IgD-negative memory B cell (primary cell): ENCODE measurements around the gene GSDMA. TPM values are rescaled to one million over a fixed set of nuclear protein-coding genes. Genes with fewer than 3 reads are reported as not detected.
A peak's percentile ranks its signal among the peaks of the same experiment; 100 is the strongest.
"Not testable (repeated sequence)": the region's sequence is repeated elsewhere in the genome, so short reads cannot be mapped to it uniquely, and the experiment has no call there.

Experiments
- H3K27ac Mint-ChIP-seq, 3 donors: one replicate each; pipeline ENCODE4 v1.8.0; 2020 to 2022; ENCODE audit warnings: mild to moderate bottlenecking in 3 of 3, mixed read lengths in 3 of 3, moderate library complexity in 1 of 3
- H3K27me3 Mint-ChIP-seq: one replicate; pipeline ENCODE4 v1.8.0; 2021; ENCODE audit warnings: mixed read lengths
- H3K36me3 Mint-ChIP-seq: one replicate; pipeline ENCODE4 v1.8.0; 2020; ENCODE audit warnings: mild to moderate bottlenecking, mixed read lengths
- H3K4me1 Mint-ChIP-seq, 3 donors: one replicate each; pipeline ENCODE4 v1.8.0; 2020 to 2022; ENCODE audit warnings: mixed read lengths in 3 of 3, mild to moderate bottlenecking in 1 of 3
- H3K4me3 Mint-ChIP-seq, 4 donors: one replicate each; pipeline ENCODE4 v1.8.0; 2020 to 2022; ENCODE audit warnings: mild to moderate bottlenecking in 4 of 4, mixed read lengths in 4 of 4, moderate library complexity in 3 of 4
- H3K9me3 Mint-ChIP-seq, 3 donors: one replicate each; pipeline ENCODE4 v1.8.0; 2020 to 2021; ENCODE audit warnings: mixed read lengths in 3 of 3, mild to moderate bottlenecking in 1 of 3
- polyA plus RNA-seq: library from polyadenylated mRNA; unstranded; fragments of 300-500 nt; fragmentation: Illumina TruSeq; gene quantifications from one replicate; pipeline ENCODE4 v1.2.3, GENCODE V29; 2021

The GSDMA gene
- polyA plus RNA-seq, 1 donor from 2014 or later = 0.19 TPM

DNA sequence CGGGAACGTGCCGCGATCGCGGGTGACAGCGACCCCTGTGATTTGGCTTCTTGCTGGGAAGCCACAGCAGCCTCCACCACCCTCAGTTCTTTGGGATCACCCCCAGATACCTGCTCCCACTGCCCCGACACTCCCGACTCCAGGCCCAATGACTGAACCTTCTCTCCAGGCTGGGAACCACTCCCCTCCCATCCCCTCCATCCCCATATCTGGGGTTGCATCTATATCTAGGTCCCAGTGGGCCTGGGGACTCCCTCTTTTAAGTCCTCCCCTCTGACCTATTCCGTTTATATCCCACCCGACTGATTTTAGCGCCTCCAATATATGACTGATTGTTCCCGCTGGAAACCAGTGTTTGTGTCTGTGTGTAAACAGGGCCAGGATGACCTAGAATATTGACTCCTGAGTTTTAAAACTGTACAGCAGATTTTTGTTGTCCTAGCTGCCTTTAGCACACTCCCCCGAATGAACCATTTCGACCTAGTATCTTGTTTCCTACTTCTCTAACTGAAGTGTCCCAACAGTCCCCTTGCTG lies 18.5 kb downstream of the GSDMA start:
- Mint-ChIP-seq H3K27me3 (no peaks in the 10 kb centered on the region), H3K27ac (peak overlapping the region; percentile 94 to 98 (median 96)), H3K4me1 (peaks cover 23 to 28% (median 26%) of the 10 kb centered on the region in 3 donors), H3K9me3 (no peaks in the 10 kb centered on the region), H3K4me3 (peak overlapping the region; percentile 94 to 97 (median 96)), H3K36me3 (peaks cover 2% of the 10 kb centered on the region)

DNA sequence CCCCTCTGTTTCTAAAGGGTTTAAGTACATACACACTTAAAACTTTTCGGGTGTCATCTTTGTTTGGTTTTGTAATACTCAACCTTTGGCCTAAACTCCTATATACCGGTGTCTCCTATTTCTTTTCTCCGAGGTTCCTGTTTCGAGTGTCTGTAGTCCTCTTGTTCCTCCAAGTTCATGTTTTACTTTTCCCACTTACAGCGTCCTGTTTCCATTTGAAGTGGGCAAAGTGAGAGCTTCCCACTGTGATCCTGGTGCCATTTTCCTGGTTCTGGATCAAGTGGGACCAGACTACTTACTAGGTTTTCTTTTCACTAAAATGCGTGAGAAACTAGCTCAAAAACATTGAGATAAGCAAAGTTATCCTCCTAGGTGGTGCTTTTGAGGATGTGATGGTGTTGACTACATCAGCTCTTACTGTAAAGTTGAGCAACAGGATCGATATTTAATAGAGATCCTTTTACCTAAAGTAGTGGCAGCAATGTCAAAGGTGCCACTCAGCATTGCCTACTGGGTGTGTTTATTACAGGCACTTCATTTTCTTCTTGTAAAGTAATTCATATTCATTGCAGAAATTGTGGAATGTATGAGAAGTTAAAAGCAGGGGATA lies 19.1 kb downstream of the GSDMA start:
- H3K4me1 Mint-ChIP-seq = peaks cover 23 to 28% (median 26%) of the 10 kb centered on the region in 3 donors
- H3K4me3 Mint-ChIP-seq = peak overlapping the region; percentile 94 to 97 (median 96)
- no peaks in the 10 kb centered on the region for H3K27me3 Mint-ChIP-seq
- peak overlapping the region; percentile 94 to 98 (median 96) for H3K27ac Mint-ChIP-seq
- peaks cover 2% of the 10 kb centered on the region for H3K36me3 Mint-ChIP-seq
- no peaks in the 10 kb centered on the region for H3K9me3 Mint-ChIP-seq

DNA sequence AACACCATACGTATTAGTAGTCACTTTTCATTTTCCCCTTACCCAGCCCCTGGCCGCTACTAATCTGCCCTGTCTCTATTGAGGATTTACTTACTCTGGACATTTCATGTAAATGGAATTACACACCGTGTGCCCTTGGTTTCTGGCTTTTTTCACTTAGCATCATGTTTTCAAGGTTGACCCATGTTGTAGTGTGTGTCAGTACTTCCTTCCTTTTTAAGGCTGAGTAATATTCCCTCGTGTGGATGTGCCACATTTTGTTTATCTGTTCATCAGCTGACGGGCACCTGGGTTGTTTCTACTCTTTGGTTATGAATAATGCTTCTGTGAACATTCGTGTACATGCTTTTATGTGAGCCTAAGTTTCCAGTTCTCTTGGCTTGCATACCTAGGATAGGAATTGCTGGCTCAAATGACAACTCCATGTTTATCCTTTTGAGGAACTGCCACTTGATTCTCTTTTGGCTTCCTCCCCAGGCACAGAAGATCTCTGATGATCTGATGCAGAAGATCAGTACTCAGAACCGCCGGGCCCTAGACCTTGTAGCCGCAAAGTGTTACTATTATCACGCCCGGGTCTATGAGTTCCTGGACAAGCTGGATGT lies 25.5 kb downstream of the GSDMA start:
- H3K27me3 Mint-ChIP-seq = no peaks in the 10 kb centered on the region
- peaks cover 16% of the 10 kb centered on the region for H3K36me3 Mint-ChIP-seq
- H3K9me3 Mint-ChIP-seq = no peaks in the 10 kb centered on the region
- peaks cover 0 to 4% (median 0%) of the 10 kb centered on the region in 3 donors for H3K4me1 Mint-ChIP-seq
- peak overlapping the region in 1 of 4 donors; percentile 12 for H3K4me3 Mint-ChIP-seq
- H3K27ac Mint-ChIP-seq = peak overlapping the region in 1 of 3 donors; percentile 56

DNA sequence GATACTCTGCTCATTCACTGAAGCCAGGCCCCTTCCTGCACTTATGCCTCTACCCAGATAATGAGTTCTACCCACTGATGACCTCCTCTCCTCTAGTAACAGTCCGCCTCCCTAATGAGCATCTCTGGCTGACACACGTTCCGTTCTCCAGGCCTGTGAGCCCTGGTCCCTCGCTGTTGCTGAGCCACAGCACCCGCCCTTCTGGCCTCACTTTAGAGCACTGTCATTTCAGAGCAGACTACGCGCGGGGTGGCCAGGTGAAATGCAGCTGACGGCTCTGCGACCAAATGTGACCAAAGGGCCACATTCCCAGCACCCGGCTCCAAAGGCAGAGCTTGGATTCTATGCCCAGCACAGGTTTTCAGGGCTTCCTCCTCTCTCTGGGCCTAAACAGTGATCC lies 31.6 kb downstream of the GSDMA start:
- no peaks in the 10 kb centered on the region for H3K9me3 Mint-ChIP-seq
- no peaks in the 10 kb centered on the region for H3K27me3 Mint-ChIP-seq
- no peak overlapping the region for H3K4me3 Mint-ChIP-seq
- H3K4me1 Mint-ChIP-seq = peaks cover 0 to 2% (median 0%) of the 10 kb centered on the region in 3 donors
- H3K27ac Mint-ChIP-seq = peak overlapping the region in 1 of 3 donors; percentile 53
- H3K36me3 Mint-ChIP-seq = peaks cover 7% of the 10 kb centered on the region

DNA sequence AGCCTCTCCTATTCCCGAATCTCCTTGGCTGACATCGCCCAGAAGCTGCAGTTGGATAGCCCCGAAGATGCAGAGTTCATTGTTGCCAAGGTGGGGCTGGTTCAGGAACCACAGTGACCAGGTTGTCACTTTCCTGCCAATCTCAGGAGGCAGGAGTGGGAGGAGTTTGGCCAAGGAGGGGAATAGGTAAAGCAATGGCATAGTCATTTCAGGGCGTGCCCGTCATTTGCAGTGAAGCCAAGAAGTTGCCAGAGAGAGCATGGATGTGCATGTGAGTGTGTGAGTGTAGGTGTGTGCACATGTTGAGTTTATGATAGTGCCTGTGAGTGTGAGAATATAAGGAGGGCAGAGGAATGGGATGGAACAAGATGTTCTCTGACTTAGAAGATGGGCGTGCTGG lies 32.6 kb downstream of the GSDMA start:
- H3K36me3 Mint-ChIP-seq = peaks cover 7% of the 10 kb centered on the region

DNA sequence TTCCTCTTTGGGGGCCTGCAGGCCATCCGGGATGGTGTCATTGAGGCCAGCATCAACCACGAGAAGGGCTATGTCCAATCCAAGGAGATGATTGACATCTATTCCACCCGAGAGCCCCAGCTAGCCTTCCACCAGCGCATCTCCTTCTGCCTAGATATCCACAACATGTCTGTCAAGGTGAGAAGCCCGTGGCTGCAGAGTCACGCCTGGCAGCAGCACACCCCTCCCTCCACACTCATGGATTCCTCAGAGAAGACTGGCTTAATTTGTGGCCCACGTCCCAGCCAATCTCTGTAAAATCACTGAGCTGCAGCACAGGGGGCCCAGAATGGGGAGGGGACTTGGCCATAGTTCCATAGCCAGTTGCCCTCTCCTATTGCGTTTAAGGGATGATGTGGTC lies 33.4 kb downstream of the GSDMA start:
- Mint-ChIP-seq H3K36me3 (peaks cover 7% of the 10 kb centered on the region), H3K27ac (no peak overlapping the region), H3K4me3 (no peak overlapping the region), H3K4me1 (peaks cover 0 to 2% (median 0%) of the 10 kb centered on the region in 3 donors), H3K9me3 (no peaks in the 10 kb centered on the region), H3K27me3 (no peaks in the 10 kb centered on the region)

More for the DNA sequence above, 32.6 kb downstream of the GSDMA start:
- Mint-ChIP-seq H3K27me3 (no peaks in the 10 kb centered on the region), H3K9me3 (no peaks in the 10 kb centered on the region), H3K27ac (no peak overlapping the region), H3K4me1 (peaks cover 0 to 2% (median 0%) of the 10 kb centered on the region in 3 donors), H3K4me3 (no peak overlapping the region)

DNA sequence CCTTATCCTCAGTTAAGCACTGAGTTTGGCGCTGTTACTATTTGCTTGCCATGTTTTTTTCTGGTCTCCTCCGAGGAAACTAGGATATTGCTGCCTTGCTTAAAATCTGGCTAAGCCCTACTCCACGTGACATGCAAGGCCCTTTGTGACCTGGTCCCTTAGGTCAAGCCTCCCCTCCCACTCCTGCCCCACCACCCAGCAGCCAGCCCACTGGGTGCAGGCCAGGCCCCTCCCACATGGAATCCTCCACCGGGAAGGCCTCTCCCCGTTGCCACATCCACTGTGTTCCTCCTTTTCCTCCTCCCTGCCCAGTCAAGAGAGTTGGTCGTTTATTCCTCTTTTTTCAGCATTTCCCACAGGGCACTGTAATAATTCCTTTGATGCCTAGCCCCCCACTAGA lies 34.0 kb downstream of the GSDMA start:
- no peak overlapping the region for H3K4me3 Mint-ChIP-seq
- H3K36me3 Mint-ChIP-seq = peaks cover 4% of the 10 kb centered on the region
- no peaks in the 10 kb centered on the region for H3K27me3 Mint-ChIP-seq
- no peaks in the 10 kb centered on the region for H3K9me3 Mint-ChIP-seq
- H3K4me1 Mint-ChIP-seq = peaks cover 0 to 2% (median 0%) of the 10 kb centered on the region in 3 donors
- H3K27ac Mint-ChIP-seq = no peak overlapping the region

DNA sequence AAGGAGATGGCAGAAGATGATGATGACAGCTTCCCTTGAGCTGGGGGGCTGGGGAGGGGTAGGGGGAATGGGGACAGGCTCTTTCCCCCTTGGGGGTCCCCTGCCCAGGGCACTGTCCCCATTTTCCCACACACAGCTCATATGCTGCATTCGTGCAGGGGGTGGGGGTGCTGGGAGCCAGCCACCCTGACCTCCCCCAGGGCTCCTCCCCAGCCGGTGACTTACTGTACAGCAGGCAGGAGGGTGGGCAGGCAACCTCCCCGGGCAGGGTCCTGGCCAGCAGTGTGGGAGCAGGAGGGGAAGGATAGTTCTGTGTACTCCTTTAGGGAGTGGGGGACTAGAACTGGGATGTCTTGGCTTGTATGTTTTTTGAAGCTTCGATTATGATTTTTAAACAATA lies 34.7 kb downstream of the GSDMA start:
- no peaks in the 10 kb centered on the region for H3K27me3 Mint-ChIP-seq
- H3K36me3 Mint-ChIP-seq = peaks cover 4% of the 10 kb centered on the region
- H3K4me3 Mint-ChIP-seq = no peak overlapping the region
- H3K9me3 Mint-ChIP-seq = no peaks in the 10 kb centered on the region
- H3K4me1 Mint-ChIP-seq = peaks cover 0 to 2% (median 0%) of the 10 kb centered on the region in 3 donors
- H3K27ac Mint-ChIP-seq = no peak overlapping the region

DNA sequence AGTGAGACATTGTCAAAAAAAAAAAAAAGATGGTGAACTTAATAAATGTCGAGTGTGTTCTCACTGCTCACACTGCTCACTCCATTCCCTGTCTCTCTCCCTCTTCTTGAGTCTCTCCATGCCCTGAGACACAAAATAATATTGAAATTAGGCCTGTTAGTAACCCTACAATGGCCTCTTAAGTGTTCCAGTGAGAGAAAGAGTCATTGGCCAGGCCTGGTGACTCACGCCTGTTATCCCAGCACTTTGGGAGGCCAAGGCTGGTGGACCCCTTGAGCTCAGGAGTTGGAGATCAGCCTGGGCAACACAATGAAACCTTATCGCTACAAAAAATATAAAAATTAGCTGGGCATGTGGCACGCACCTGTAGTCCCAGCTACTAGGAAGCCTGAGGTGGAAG lies 36.3 kb downstream of the GSDMA start:
- Mint-ChIP-seq H3K36me3 (no peaks in the 10 kb centered on the region), H3K27ac (no peak overlapping the region), H3K9me3 (no peaks in the 10 kb centered on the region), H3K4me3 (no peak overlapping the region), H3K27me3 (no peaks in the 10 kb centered on the region), H3K4me1 (no peaks in the 10 kb centered on the region)

DNA sequence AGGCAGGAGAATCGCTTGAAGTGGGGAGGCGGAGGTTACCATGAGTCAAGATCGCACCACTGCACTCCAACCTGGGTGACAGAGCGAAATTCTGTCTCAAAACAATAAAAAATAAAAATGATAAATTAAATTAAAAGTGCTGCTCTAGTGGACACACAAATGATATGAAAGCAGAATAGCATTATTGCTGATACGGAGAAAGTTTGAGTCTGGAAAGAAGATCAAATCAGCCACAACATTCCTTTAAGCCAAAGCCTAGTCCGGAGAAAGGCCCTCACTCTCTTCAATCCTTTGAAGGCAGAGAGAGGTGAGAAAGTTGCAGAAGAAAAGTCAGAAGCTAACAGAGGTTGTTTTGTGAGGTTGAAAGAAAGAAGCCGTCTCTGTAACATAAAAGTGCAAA lies 37.4 kb downstream of the GSDMA start:
- Mint-ChIP-seq H3K27ac (no peak overlapping the region), H3K36me3 (no peaks in the 10 kb centered on the region), H3K9me3 (no peaks in the 10 kb centered on the region), H3K4me3 (no peak overlapping the region), H3K27me3 (no peaks in the 10 kb centered on the region), H3K4me1 (no peaks in the 10 kb centered on the region)

DNA sequence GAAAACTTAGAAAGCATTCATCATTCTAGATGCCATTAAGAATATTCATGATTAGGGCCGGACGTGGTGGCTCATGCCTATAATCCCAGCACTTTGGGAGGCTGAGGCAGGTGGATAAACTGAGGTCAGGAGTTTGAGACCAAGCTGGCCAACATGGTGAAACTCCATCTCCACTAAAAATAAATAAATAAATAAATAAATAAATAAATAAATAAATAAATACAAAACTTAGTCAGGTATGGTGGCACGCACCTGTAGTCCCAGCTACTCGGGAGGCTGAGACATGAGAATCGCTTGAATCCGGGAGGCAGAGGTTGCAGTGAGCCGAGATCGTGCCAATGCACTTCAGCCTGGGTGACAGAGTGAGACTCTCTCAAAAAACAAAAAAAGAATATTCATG lies 38.5 kb downstream of the GSDMA start:
- H3K4me3 Mint-ChIP-seq, H3K27me3 Mint-ChIP-seq, H3K27ac Mint-ChIP-seq, H3K9me3 Mint-ChIP-seq, H3K4me1 Mint-ChIP-seq, H3K36me3 Mint-ChIP-seq: not testable (repeated sequence)

DNA sequence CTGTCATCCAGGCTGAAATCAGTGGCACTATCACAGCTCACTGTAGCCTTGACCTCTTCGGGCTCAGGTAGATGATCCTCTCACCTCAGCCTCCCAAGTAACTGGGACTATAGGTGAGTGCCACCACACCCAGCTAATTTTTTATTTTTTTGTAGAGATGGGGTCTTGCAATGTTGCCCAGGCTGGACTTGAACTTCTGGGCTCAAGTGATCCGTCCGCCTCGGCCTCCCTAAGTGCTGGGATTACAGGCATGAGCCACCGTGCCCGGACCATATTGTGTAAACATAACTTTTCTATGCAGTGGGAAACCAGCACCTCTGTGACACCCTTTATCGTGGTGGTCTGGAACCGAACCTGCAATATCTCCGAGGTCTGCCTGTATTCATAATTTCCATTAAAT lies 41.3 kb downstream of the GSDMA start:
- H3K9me3 Mint-ChIP-seq = no peaks in the 10 kb centered on the region
- H3K36me3 Mint-ChIP-seq = no peaks in the 10 kb centered on the region
- no peaks in the 10 kb centered on the region for H3K4me1 Mint-ChIP-seq
- H3K4me3 Mint-ChIP-seq = no peak overlapping the region
- H3K27ac Mint-ChIP-seq = no peak overlapping the region
- H3K27me3 Mint-ChIP-seq = no peaks in the 10 kb centered on the region

DNA sequence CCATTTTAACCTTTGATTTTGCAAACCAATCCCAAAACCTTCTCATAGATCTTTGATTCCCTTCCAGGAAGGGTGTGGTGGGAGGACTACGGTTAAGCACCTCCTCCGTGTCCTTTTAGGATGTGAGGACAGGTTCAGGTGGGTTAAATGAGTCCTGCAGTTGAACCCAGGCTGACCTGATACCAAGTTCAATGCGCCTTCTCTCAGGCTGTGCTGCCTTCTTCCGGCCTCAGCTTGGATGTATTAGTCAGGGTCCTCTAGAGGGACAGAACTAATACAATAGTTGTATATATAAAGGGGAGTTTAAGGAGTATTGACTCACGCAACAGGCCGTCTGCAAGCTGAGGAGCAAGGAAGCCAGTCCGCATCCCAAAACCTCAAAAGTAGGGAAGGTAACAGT lies 41.9 kb downstream of the GSDMA start:
- Mint-ChIP-seq H3K4me1 (no peaks in the 10 kb centered on the region), H3K9me3 (no peaks in the 10 kb centered on the region), H3K4me3 (no peak overlapping the region), H3K27ac (no peak overlapping the region), H3K36me3 (no peaks in the 10 kb centered on the region), H3K27me3 (no peaks in the 10 kb centered on the region)

DNA sequence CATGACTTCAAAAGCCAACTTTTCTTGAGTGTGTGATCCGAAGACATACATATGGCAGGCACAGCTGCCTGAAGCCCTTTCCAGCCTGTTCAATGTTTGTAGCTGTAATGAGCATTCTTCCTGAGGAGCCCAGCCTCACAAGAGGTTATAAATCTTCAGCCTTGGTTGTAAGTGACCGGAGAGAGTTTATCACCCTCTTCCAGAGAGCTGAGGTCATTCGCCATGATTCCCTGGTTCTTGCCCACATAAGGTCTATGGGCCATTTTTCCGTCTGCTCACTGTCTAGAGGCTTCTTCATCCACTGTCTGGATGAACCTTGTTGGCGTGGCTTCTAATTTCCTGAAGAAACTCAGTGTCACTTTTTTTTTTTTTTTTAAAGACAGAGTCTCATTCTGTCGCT lies 42.7 kb downstream of the GSDMA start:
- no peak overlapping the region for H3K27ac Mint-ChIP-seq
- no peaks in the 10 kb centered on the region for H3K36me3 Mint-ChIP-seq
- H3K9me3 Mint-ChIP-seq = no peaks in the 10 kb centered on the region
- no peak overlapping the region for H3K4me3 Mint-ChIP-seq
- no peaks in the 10 kb centered on the region for H3K27me3 Mint-ChIP-seq
- no peaks in the 10 kb centered on the region for H3K4me1 Mint-ChIP-seq

DNA sequence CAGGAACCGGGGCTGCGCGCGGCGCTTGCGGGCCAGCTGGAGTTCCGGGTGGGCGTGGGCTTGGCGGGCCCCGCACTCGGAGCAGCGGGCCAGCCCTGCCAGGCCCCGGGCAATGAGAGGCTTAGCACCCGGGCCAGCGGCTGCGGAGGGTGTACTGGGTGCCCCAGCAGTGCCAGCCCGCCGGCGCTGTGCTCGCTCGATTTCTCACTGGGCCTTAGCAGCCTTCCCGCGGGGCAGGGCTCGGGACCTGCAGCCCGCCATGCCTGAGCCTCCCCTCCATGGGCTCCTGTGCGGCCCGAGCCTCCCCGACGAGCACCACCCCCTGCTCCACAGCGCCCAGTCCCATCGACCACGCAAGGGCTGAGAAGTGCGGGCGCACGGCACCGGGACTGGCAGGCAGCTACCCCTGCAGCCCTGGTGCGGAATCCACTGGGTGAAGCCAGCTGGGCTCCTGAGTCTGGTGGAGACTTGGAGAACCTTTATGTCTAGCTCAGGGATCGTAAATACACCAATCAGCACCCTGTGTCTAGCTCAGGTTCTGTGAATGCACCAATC lies 48.2 kb downstream of the GSDMA start:
- not testable (repeated sequence) for H3K27me3 Mint-ChIP-seq, H3K4me1 Mint-ChIP-seq, H3K4me3 Mint-ChIP-seq, H3K9me3 Mint-ChIP-seq, H3K27ac Mint-ChIP-seq, H3K36me3 Mint-ChIP-seq
